Stimulated activated CD8-positive, alpha-beta memory T cell treated with anti-CD3 and anti-CD28 coated beads, Interleukin-4, amount 100 ng/mL, for 4 hours (primary cell): ENCODE measurements around the gene TBXA2R.

Source experiments
- DNase-seq, 2 donors: peaks; one replicate each; pipeline ENCODE4 v3.0.0-alpha.2; 2020; ENCODE audit warnings: low read depth in 2 of 2, low spot score in 1 of 2

TBXA2R gene

DNA sequence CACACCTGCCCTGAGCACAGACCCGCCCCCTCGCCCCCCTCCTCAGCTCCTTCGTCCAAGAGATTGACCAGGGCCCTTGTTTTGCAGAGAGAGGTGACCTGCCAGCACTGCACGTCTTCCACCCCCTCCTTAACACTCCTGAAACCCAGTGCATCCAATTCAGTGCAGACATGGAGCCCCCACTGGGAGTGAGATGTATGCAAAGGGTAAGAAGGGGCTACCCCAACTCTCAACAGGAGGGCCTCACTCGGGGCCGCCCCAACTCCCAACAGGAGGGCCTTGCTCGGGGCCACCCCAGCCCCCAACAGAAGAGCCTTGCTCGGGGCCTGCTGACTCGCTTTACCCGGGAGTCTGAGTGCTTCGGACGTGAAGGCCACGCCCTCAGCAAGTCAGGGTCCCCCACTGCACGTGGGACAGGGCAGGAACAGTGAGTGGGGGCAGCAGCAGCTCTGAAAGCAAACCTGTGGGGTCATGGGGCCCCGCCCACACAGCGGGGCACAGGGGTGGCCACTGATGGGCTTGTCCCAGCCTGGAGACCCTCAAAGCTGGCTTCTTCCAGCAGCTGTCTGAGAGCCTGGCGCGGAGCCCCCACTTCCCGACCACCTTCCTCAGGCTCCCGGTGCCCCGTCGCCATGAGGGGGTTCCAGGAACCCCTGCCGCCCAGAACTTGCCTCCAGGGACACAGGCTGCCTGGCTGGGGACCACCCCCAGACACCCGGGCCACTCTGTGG is 14.3 kb upstream of the TBXA2R start:
- no peak for DNase-seq

DNA sequence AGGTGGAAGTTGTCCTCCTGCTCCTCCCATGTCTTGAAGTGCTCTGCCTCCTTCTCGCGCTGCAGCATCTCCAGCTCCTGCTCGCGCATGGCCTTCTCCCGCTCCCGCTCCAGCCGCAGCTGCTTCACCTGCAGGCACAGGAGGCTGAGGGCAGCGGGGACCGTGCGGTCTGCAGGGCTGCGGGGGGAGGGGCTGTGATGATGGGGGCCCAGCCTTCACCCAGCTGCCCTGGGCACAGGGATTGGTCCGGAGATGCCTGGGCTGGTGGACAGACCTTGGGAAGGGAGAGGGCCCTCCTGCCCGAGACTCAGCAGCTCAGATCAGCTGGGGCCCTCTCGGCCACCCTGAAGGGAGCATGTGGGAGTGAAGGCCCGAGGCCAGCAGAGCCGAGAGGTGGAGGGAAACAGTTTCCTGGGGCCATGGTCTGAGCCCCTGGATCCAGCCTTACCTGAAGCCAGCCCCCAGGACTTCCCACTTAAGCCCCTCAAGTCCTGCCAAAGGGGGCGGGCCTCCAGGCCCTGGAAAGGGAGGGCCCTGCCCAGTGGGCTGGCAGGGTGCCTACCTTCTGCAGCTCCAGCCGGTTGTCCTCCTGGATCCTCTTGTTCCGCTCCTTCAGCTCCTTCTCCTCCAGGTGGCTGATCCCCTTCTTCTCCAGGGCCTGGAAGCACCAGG is 13.6 kb upstream of the TBXA2R start:
- no peak for DNase-seq

DNA sequence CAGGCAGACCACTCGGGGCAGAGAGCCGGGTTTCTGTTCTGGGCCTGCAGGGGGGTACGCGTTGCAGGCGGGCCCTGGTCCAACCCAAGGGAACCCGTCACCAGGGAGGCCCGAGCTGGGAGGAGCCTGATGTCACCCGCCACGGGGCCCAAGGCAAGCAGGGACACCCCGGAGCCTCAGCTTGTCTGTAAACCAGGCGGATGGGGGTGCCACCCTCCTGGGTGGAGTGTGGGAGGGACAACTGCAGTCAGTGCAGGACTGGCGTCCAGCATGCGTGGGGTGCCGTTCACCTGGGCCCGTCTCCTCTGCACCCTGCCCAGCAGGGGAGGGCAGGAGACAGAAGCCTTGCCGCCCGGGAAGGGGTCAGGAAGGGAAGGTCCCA is 12.9 kb upstream of the TBXA2R start:
- DNase-seq: no peak

DNA sequence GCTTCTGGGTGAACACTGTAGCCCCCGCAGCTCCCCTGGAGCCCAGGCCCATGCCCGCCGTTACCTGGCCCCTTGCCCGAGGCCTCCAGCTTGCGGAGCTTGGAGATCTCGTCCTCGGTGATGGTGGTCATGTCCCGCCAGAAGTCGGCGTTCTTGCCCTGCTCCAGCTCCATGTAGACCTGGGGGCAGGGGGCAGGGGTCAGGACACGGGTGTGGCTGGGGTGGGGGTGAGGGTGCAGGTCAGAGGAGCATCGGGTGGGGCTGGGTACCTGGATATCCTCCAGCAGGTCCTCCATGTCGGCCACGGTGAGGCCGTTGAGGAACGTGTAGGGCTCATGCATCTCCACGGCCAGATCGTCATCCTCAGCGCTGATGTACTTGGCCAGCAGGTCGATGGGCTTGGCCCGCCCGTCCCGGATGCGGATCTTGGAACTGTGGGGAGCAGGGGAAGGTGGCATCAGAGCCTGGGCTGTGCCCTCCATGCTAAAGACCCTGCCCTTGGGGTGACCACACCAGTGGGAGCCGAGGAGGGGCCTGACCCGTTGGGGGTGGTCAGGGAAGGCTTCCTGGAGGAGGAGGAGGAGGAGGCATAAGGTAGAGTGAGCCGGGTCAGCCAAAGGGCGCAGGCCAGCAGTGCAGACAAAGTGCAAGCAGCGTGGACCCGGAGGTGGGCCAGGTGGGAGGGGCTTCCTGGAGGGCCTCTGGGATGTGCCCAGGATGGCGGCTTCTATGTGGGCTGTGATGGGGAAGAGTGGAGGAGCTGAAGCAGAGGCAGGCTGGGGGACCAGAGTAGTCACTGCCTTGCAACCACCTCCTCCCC is 12.3 kb upstream of the TBXA2R start:
- DNase-seq: no peak

DNA sequence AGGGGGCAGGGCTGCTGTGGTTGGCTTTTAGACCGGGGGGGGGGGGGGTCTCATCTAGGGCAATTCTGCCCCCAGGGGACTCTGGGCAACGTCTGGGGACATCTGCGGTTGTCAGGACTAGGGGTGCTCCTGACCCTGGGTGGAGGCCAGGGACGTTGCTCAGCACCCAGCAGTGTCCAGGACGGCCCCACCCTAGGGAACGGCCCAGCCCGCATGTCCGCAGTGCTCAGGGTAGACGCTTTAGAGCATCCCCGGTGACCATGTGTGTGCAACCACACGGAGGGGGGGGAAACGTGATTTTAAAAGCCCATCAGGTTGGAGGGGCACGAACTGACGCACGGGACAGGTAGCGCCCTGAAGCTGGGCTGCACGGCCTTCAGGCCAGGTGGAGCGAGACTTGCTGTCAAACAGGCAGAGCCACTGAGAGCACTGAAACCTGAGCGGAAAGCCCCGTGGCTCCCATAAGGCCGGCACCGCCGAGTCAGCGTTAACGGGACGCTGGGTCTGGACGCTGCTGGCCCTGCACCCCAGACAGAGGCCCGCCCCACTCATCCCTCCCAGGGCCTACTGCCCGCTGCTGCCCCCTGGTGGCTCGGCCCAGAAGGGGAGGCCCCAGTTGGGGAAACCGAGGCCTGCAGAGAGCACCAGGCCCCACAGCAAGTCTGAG is 11.6 kb upstream of the TBXA2R start:
- DNase-seq: no peak

DNA sequence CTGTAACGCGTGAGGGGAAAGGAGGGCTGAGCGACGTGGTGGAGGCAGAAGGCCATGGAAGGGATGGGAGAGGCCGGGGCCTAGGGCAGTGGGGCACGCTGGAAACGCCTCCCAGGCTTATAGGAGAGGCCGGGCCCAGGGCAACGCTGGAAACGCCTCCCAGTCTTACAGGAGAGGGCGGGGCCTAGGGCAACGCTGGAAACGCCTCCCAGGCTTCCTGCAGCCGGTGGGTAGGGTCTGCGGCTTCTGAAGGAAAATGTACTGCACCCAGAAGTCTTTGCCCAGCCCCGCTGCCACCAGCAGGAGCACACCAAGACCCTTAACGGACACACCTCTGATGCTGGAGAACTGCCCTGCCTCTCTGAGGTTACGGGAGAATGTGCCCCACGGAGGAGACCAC is 10.8 kb upstream of the TBXA2R start:
- DNase-seq: no peak

DNA sequence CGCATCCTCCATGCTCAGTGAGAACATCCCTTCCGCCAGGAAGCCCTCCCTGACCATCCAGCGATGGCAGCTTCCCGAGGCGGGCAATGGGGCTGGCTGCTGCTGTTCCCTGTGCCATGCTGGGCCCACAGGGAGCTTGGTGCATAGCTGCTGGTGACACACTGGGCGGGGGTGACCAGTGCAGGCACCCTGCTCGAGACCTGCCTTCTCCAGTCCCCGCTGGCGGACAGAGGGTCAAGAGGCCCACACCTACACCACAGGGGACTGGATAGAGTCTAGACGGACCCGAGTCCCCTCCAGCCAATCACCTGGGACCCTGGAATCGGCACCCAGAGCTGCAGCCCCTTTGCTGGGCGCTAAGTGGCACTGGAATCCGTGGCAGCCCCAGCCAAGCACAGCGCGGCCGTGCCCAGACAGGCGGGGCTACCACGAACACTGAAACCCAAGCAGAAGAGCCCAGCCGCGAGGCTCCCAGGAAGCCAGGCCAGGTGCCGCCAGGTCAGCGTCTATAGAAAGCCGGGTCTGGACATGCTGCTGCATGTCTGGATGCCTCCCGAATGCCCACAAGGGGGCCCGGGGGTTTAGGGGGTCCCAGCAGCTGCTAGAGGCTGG is 9.0 kb upstream of the TBXA2R start:
- DNase-seq: no peak

DNA sequence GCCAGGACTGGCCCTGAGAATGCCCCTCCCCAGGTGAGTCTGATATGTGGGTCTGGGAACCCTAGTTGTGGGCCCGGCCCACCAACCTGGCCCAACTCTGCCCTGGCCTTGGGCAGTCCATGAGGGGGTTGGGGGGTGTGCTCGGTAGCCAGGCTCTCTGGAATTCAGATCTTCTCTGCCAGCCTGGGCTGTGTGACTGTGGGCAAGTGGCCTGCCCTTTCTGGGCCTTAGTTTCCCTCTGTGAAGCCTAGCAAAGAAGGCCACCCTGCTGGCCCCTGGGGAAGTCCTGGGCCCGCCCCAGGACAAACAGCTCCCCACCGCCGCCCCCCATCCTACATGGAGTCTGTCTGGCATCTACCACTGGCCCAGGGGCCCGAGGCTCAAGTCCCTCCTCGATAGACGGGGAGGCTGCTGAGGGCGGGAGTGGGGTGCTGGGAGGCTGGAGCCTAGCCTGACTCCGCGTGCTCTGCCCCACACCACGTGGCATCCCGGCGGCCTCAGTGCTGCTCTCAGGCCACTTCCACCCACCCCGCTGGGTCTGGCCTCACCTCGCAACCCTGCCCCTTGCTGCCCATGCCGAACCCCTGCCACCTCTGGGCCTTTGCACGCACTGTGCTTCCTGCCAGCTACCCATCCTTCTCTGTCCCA is 8.3 kb upstream of the TBXA2R start:
- no peak for DNase-seq

DNA sequence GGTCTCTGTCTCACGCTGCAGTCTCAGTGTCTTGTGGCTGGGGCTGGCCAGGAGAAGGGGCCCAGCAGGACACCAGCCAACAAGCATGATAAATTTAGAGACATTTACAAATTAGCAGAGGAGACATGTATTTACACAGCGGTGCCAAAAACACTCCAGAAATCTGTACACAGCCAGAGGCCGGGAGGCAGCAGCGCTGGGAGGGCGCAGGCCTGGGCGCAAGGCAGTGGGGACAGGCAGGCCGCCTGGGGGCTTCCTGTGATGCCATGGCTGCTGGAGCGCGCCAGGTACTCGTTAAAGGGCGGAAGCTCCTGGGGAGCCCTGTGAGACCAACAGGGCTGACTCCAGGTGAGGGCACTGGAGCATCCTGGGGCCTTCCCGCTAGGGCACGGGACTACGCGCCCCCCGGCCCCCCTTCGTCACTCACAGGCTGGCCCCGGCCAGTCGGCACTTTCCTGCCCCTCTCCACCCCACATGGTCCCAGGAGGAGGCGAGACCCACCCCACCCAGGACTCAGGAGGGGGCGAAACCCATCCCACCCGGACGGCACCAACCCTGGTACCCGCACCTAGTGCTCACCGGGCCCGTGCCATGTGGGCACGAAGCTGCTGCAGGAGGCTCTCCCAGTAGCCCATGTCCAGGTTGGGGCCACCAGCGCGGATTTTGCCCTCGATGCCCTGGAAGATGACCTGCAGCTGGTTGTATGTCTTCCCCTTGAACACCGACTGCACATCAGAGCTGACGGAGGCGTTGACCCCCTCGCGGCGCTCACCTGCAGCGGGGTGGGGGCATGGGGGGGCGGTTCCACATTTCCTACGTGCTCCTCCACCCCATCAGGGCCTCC is 7.4 kb upstream of the TBXA2R start:
- no peak for DNase-seq

DNA sequence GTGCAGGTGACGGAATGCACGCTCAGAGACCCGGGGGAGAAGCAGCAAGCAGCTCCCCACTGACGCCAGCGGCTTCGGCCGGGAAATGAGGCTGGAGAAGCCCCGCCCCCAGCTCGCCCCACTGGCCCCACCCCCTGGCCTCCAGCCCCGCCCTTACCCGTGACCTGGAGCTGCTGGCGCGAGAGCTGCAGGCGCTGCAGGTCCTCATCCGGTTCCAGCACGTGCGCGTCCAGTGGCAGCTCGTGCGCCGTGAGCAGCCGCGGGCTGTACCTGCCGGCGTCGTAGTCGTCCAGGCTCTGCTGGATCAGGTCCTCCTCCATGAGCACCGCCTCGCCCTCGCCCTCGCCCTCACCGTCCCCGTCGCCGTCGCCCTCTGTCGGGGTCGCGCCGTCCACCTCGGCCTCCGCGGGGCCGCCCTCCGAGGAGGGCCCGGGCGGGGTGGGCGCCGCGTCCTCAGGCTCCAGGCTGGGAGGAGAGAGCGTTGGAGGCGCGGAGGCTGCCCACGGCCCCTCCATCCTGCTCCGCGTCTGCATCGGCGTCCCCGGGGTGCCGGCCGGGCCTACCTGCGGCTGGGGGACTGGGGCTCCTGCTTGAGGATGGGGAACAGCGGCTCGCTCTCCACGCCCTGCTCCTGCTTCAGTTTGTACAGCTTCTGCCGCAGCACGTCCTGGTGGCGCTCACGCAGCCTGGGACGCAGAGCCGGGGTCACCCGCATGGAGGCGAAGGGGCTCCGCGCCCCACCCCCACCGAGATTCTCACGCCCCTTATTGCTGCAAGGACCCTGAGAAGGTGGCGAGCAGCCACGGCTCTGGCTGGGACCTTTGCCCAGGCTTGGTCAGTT is 6.4 kb upstream of the TBXA2R start:
- no peak for DNase-seq

DNA sequence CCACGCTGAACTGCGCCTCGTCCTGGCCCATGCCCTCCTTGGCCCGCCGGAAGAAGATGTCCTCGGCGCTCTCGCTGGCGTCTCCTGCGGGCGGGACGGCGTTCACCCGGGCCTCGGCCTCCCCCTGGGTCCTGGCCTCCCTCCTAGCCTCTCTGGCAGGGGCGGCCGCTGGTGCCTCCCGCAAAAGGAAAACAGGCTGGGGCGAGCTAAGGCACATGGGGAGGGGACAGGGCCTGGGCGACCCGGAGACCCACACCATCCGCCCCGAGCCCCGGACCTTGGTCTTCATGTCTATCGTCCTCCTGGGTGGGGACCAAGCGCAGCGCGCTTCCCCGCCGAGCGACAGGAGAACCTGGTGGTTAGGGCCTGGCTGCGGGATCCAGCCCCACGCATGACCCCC is 5.7 kb upstream of the TBXA2R start:
- DNase-seq: no peak

DNA sequence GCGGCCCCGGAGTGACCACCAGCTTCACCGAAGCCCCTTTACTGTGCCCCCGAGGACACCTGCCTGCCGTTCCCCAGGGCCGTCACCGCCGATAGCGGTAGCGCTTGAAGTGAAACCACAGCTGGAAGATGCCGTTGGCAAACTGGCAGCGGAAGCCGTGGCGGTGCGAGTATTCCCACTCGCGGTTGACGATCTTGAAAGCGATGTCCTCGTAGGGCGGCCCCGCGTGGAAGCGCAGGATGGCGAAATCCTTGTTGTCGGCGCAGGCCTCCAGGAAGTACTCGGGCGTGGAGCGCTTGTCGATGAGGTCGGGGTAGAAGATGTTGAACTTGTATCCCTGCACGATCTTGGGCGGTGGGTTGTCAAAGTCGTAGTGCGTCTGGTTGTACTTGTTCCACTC is 5.2 kb upstream of the TBXA2R start:
- no peak for DNase-seq

DNA sequence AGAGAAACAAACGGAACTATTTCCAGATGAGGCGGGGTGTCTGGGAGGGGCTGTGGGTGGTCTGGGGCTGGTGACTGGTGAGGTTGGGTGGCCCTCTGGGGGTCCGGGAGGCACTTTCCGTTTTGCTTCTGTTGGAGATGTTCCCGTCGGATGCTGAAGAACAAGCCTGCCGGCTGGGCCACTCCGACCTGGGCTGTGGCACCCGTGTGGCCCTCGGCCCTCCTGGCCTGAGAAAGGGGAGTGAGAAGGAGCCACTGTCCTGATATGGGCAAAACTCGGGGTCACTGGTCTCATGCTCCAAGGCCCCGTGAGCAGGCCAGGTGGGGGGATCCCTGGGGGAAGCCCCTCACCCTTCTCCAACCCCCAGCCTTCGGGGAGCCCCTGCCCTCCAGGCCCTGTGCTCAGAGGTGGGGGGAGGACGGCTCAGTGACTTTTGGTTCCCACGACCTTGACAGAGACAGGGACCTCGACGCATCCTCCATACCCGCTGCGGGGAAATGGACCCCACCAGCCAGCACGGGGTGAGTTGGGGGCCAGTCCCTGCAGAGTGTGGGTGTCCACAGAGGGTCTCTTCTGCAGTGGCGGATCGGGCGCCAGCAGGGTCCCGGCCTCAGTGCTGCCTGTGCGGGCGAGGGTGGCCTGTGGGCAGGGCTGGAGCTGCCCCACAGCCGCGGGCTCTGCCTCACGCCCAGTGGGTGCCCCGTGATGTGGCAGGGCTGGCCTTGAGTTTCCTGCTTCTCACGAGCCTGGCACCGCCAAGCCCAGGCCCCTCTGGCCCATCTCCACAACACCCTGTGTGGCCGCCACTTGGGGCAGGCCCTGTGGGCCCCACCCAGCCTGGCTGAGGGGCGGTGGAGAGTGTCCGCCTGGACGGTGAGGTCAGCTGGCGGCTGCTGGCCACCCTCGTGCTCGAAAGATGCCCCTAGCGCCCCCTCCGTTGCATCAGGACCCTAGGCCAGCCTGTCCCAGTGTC is 4.4 kb upstream of the TBXA2R start:
- DNase-seq: no peak

DNA sequence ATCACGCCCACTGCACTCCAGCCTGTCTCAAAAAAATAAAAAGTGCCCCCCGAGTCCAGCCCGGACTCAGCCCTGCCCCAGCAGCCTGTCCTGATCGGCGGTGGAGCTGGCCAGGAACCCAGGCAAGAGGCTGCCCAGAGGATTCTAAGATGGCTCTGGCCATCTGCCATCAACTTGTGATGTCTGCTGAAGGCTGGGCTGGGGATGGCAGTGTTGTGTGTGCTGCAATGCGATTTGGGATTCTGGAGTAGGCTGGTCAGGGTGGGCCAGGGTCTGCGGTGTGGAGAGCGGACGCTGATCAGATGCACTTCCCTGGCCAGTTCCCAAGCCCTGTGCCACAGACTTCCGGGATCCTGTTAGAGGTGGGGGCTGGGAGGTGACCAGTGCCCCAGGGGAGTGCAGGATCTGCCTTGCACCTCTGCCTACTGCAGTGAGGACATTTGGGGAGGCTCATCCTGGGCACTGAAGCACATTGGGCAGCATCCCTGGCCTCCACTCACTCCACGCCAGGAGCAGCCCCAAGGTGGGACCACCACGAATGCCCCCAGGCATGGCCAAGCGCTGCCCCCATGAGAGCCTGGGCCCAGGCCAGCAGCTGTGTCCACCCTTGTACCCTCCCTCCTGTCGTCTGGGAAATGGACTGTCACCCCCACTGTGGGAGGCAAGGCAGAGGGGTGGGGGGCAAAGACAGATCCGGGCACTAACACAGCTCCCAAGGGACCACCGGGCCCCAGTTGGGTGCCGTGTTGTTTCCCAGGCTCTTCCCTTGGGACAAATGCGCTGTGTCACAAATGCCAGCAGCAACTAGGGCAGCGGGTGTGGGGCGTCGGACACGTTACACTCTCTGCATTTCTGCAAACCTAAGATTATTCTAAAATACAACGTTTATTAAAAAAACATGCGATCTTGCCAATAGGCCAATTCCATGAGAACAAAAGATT is 3.4 kb upstream of the TBXA2R start:
- no peak for DNase-seq

DNA sequence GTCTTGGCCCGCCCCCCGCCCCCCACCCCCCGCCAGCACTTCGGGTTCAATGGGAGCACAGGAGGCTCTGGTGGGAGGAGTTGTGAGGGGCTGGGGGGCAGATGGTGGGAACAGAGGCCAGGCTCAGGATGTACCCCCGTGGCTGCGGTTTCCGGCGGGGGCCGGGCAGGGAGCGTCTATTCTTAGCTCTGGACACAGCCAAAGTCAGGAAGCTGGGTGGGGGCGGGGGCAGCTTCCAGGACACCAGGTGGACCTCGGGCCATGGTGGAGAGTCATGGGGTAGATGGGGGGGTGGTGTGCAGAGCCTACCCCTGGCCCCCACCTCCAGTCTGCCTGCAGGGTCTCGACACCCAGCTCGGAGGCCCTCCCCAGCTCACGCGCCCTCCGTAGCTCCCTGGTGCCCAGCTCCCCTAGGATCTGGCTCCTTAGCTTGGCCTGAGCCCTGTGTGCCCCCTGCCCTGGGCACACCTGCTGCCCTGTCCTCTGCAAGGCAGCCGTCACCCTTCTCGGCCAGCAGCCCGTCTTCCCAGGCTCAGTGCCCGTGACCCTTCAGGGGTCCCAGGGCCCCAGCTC is 2.2 kb upstream of the TBXA2R start:
- no peak for DNase-seq

DNA sequence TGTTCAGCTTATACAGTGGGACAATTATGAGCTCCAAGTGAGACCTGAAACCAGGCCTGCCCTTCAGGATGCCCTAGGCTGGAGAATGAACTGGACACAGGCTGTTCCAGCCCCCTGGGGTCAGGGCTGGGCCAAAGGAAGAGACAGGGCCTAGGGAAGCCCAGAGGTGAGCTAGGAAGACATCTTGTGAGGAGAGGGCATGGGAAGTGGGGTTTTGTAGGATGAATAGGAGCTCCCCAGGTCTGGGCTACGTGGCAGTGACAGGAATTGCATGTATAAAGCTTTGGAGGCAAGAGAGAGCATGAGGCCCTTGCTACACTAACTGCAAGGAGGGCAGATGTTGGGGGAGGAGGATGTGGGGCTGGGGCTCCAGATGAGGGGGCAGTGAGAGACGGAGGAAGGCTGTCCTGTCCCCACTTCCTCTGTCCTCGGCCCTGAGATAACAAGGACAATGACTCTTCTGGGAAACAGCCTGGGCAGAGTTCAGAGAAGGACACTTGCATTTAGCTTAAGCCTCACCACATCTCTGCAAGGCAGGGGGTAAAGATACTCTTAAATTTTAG is 1.5 kb upstream of the TBXA2R start:
- no peak for DNase-seq
